SIG-M5 treated with dmso at 0.1 percent for 504 hours (cell line): ENCODE data around the gene EIF5AL1.
A peak's percentile ranks its signal among the peaks of the same experiment; 100 is the strongest.
"Not testable (repeated sequence)": the region's sequence is repeated elsewhere in the genome, so short reads cannot be mapped to it uniquely, and the experiment has no call there.

Source experiments
- DNase-seq: peaks from one replicate; lab custom pipeline; 2025; ENCODE audit not compliant: unreplicated experiment; lab: John Stamatoyannopoulos, UW

The EIF5AL1 gene

GRCh38 chr10:79509306-79509933 is 2.9 kb upstream of the EIF5AL1 start:
- DNase-seq, result not testable (repeated sequence)

- DNase-seq, result not testable (repeated sequence)
These were observed 2.3 kb upstream of the EIF5AL1 start for GRCh38 chr10:79509934-79510508.

- not testable (repeated sequence) for DNase-seq
These were observed 4.3 kb downstream of the EIF5AL1 start for GRCh38 chr10:79516532-79517205.

DNA sequence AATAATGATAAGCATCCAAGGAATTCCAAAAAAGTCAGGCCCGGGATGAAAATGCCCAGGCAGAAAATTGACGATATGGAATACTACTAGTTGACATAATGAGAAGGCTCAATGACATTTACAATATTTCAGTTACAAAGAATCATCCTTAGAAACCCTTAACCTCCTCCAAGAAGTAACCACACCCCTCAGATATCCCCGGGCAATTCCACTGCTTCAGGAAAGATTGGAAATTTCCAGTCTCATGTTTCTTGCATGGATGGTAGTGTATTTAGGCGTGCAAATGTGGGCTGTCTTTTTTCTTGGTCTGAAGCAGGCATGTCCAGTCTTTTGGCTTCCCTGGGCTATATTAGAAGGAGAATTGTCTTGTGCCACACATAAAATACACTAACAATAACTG is 5.2 kb downstream of the EIF5AL1 start:
- DNase-seq, result not testable (repeated sequence)

- not testable (repeated sequence) for DNase-seq
These were observed 9.4 kb downstream of the EIF5AL1 start for GRCh38 chr10:79521751-79522150.

- DNase-seq, result not testable (repeated sequence)
These were observed 10.1 kb downstream of the EIF5AL1 start for GRCh38 chr10:79522464-79522863.

GRCh38 chr10:79523157-79523853 is 11.0 kb downstream of the EIF5AL1 start:
- not testable (repeated sequence) for DNase-seq

DNA sequence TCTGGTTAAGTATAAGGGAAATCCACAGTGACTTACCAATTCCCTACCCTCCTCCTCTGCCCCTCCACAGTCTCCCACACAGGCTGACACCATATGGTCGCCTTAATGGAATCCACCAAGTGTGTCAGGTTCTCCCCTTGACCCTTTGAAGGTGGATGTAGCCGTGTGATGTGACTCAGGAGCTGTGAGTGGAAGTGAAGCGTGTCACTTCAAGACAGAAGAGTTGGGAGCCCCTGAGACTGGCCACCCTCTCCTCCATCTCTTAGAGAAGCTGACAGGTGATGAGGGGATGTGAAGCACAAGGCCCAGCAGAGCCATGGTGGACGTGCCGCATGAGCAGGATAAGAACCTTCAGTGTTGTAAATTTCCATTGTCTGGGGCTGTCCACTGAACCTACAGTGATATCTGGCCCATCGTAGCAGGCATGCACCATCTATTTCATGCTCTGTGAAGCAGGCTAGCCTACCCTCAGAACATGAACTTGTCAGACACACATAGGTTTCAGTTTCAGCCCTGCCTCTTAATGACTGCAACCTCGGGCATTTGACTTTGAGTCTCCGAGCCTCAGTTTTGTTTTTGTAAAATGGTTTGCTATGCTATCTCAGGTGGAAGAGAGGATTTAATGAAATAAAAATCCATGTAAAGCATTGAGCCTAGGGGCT is 12.8 kb downstream of the EIF5AL1 start:
- DNase-seq, result not testable (repeated sequence)

- DNase-seq, result not testable (repeated sequence)
These were observed 15.9 kb downstream of the EIF5AL1 start for GRCh38 chr10:79528261-79528660.

GRCh38 chr10:79533142-79533902 is 21.0 kb downstream of the EIF5AL1 start:
- not testable (repeated sequence) for DNase-seq

GRCh38 chr10:79533903-79534175 is 21.5 kb downstream of the EIF5AL1 start:
- DNase-seq, result not testable (repeated sequence)

DNA sequence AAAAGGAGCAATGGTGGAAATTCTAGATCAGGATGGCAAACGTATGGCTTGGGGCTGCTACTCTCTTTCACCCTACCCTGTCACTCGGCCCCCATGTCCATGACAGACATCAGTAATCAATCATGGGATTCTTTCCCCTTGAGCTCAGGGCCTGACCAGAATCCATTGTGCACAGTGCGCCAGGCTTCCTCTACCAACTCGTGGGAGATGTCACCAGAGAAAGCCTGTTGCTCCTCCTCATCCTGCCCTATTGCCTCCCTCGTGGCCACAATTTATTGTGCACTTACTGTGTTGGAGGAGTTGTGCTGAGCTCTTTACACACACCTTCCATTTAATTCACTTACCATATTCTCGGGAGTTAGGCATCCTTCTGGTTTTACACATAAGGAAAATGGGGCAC is 26.0 kb downstream of the EIF5AL1 start:
- DNase-seq, result not testable (repeated sequence)

DNA sequence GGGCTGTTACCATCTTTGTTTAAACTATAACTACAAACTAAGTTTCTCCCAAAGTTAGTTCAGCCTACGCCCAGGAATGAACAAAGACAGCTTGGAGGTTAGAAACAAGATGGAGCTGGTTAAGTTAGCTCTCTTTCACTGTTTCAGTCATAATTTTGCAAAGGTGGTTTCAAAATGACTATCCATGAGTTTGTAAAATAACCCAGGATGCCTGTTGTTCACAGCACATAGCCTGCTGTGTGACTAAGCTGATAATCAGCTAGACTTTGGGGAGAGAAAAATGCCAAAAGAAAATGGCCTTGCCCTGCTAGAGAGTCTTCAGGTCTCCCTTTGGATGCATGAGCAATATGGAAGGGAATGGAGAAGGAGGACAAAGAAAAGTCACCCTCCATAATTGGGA is 28.6 kb downstream of the EIF5AL1 start:
- not testable (repeated sequence) for DNase-seq

GRCh38 chr10:79542626-79543025 is 30.3 kb downstream of the EIF5AL1 start:
- DNase-seq, result peak; percentile 8

- DNase-seq, result not testable (repeated sequence)
These were observed 32.1 kb downstream of the EIF5AL1 start for GRCh38 chr10:79544408-79544807.

DNA sequence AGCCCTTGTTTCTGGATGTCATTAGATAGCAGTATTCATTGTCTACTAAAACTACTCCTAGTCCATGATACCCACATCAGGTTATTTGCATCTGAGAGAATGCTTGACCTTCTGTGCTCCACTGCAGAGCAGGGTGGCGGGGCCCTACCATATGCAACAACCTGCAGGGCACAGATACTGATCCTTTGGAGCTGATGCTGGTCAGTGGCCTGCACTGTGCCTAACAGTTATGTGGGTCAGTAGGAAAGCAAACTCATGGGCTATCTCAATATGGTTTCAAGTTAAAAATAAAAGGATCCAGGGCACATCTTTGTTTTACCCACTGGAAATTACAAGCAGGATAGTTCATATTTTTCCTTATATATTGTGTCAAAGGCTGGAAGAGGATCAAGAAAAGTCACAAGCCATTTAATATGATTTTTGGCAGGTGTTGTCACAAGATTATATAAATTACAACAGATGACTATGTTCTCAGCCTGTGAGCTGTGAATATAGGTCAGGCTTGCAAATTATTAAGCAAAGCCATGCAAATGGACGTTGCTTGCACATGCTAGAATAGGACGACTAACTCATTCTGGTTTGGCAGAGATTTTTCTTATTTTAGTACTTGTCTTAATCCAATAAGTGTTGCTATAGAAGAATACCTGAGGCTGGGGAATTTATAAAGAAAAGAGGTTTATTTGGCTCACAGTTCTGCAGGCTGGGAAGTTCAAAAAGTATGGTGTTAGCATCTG is 32.8 kb downstream of the EIF5AL1 start:
- not testable (repeated sequence) for DNase-seq

- not testable (repeated sequence) for DNase-seq
These were observed 34.8 kb downstream of the EIF5AL1 start for GRCh38 chr10:79547128-79547527.

- no peak for DNase-seq
These were observed 35.6 kb downstream of the EIF5AL1 start for GRCh38 chr10:79547973-79548372.

GRCh38 chr10:79552143-79552542 is 39.8 kb downstream of the EIF5AL1 start:
- DNase-seq, result no peak
